ENCODE measurements around the gene L3HYPDH.

The L3HYPDH gene

DNA sequence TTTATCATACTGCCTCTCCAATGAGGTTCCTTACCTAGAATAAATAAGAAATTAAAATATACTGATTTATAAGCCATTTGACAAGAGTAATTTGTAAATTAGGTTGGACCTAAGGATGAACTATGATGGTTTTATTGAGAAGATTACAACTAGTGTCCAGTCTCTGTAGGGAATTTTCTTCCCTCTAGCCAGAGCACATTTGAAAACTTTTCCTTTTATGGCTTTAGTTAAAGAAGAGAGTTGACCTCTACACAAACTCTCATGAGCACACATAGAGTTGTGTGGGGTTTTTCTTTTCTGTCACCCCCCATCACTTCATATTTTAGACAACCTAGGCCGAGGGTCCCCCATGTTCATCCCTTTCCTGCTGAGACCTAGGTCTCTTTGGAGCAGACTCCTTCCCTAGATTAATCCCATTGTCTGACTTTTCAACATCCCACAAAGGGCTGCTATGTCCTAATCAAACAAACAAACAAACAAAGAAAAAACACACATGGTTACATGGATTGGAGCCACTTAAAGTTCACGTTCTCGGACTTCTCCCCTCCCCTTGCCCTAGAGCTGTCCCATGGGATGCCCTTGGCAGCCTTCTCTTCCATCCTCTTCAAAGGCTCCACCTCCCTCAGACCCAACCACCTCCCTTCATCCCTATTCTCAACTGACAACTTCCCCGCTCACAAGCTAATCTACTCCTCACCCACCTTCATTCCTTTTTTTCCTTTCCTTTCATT lies 59.7 kb downstream of the L3HYPDH start:
- no peak for DNase-seq

Data from NCI-H1092 treated with DMSO at 0.1 percent for 48 hours (cell line).